HG02938 (cell line): ENCODE results near the gene KDM4E.
"Not testable (repeated sequence)": the region's sequence is repeated elsewhere in the genome, so short reads cannot be mapped to it uniquely, and the experiment has no call there.

Experiments
- ATAC-seq: cut with Tn5 transposase; IDR thresholded peaks from one replicate; pipeline ENCODE4 v1.9.1; 2021; ENCODE audit warnings: mild to moderate bottlenecking, moderate library complexity; ENCODE audit not compliant: unreplicated experiment

KDM4E gene

GRCh38 chr11:95024958-95025357 is at the start of gene KDM4E:
TSS of gene KDM4E (plus strand) at chr11:95025258. CDS start at chr11:95025558, 300 bp downstream.
- ATAC-seq: no peak

GRCh38 chr11:94975599-94975998 is 49.5 kb upstream of the KDM4E start:
- no peak for ATAC-seq

- ATAC-seq: no peak
Measured at GRCh38 chr11:94987378-94987777, 37.7 kb upstream of the KDM4E start.

GRCh38 chr11:94988748-94989147 is 36.3 kb upstream of the KDM4E start:
- ATAC-seq: no peak

GRCh38 chr11:94993400-94993943 is 31.6 kb upstream of the KDM4E start:
- ATAC-seq: no peak

- no peak for ATAC-seq
Measured at GRCh38 chr11:94997437-94997836, 27.6 kb upstream of the KDM4E start.

- ATAC-seq: no peak
Measured at GRCh38 chr11:94998285-94998684, 26.8 kb upstream of the KDM4E start.

- ATAC-seq: no peak
Measured at GRCh38 chr11:95003716-95004115, 21.3 kb upstream of the KDM4E start.

GRCh38 chr11:95005642-95006041 is 19.4 kb upstream of the KDM4E start:
- ATAC-seq: no peak

- no peak for ATAC-seq
Measured at GRCh38 chr11:95011376-95011775, 13.7 kb upstream of the KDM4E start.

- ATAC-seq: no peak
Measured at GRCh38 chr11:95014184-95014821, 10.8 kb upstream of the KDM4E start.

GRCh38 chr11:95016139-95016538 is 8.9 kb upstream of the KDM4E start:
- no peak for ATAC-seq

- not testable (repeated sequence) for ATAC-seq
Measured at GRCh38 chr11:95021468-95021867, 3.6 kb upstream of the KDM4E start.

GRCh38 chr11:95025594-95025993 is 536 bp downstream of the KDM4E start:
- ATAC-seq: not testable (repeated sequence)

GRCh38 chr11:95028357-95028756 is 3.3 kb downstream of the KDM4E start:
- ATAC-seq: no peak

GRCh38 chr11:95033051-95033450 is 8.0 kb downstream of the KDM4E start:
- no peak for ATAC-seq

GRCh38 chr11:95035316-95035715 is 10.3 kb downstream of the KDM4E start:
- ATAC-seq: no peak

- ATAC-seq: not testable (repeated sequence)
Measured at GRCh38 chr11:95037356-95038035, 12.4 kb downstream of the KDM4E start.

GRCh38 chr11:95042239-95042638 is 17.2 kb downstream of the KDM4E start:
- no peak for ATAC-seq

- ATAC-seq: no peak
Measured at GRCh38 chr11:95042906-95043305, 17.8 kb downstream of the KDM4E start.

- ATAC-seq: no peak
Measured at GRCh38 chr11:95044010-95044409, 19.0 kb downstream of the KDM4E start.

GRCh38 chr11:95045812-95046211 is 20.8 kb downstream of the KDM4E start:
- ATAC-seq: no peak
